Mesothelial cell of epicardium (in vitro differentiated cells): ENCODE data around the gene RAB8A. TPM values are rescaled to one million over a fixed set of nuclear protein-coding genes. Genes with fewer than 3 reads are reported as not detected.

Experiments
- DNase-seq, 2 experiments: peaks; one replicate each; pipeline ENCODE4 v3.0.0; 2021; ENCODE audit warnings: low spot score in 2 of 2; ENCODE audit not compliant: unreplicated experiment in 2 of 2
- H3K27ac Mint-ChIP-seq: 2 replicates; pipeline ENCODE4 v1.8.0; 2021; ENCODE audit warnings: mixed read lengths
- H3K27me3 Mint-ChIP-seq: 2 replicates; pipeline ENCODE4 v1.8.0; 2021; ENCODE audit warnings: low read depth, mixed read lengths
- H3K36me3 Mint-ChIP-seq: 2 replicates; pipeline ENCODE4 v1.8.0; 2021; ENCODE audit warnings: mixed read lengths
- H3K4me1 Mint-ChIP-seq: 2 replicates; pipeline ENCODE4 v1.8.0; 2021; ENCODE audit warnings: mixed read lengths
- H3K4me3 Mint-ChIP-seq: 2 replicates; pipeline ENCODE4 v1.8.0; 2021; ENCODE audit warnings: mild to moderate bottlenecking, moderate library complexity, mixed read lengths
- H3K9me3 Mint-ChIP-seq: 2 replicates; pipeline ENCODE4 v1.8.0; 2021; ENCODE audit warnings: mixed read lengths
- CTCF ChIP-seq: fragments of 200-600 bp; sonication (generic); IDR thresholded peaks from one replicate; pipeline ENCODE4 v1.5.0; 2021; ENCODE audit warnings: antibody characterized with exemption; ENCODE audit not compliant: unreplicated experiment
- total RNA-seq: library from RNA; stranded (reverse); gene quantifications from 3 replicates; pipeline ENCODE4 v1.2.1, GENCODE V29; 2021

Gene RAB8A
- total RNA-seq, 1 donor from 2014 or later, result 69.4 TPM

GRCh38 chr19:16139752-16140151, 28.1 kb downstream of the RAB8A start:
- no peak for TF ChIP-seq CTCF
- no peak overlapping the region for H3K4me3 Mint-ChIP-seq
- no peak overlapping the region for H3K27ac Mint-ChIP-seq

GRCh38 chr19:16141043-16141442, 29.4 kb downstream of the RAB8A start:
- no peaks in the 10 kb centered on the region for H3K4me1 Mint-ChIP-seq
- no peak for DNase-seq
- no peak for TF ChIP-seq CTCF
- no peak overlapping the region for H3K27ac Mint-ChIP-seq
- no peaks in the 10 kb centered on the region for H3K9me3 Mint-ChIP-seq
- H3K4me3 Mint-ChIP-seq, result no peak overlapping the region
- peaks cover 3% of the 10 kb centered on the region for H3K27me3 Mint-ChIP-seq
- H3K36me3 Mint-ChIP-seq, result no peaks in the 10 kb centered on the region

More at GRCh38 chr19:16139752-16140151, 28.1 kb downstream of the RAB8A start:
- Mint-ChIP-seq H3K4me1 (no peaks in the 10 kb centered on the region), H3K9me3 (peaks cover 3% of the 10 kb centered on the region), H3K36me3 (peaks cover 5% of the 10 kb centered on the region), H3K27me3 (peaks cover 3% of the 10 kb centered on the region)
- DNase-seq, result no peak

- no peaks in the 10 kb centered on the region for H3K9me3 Mint-ChIP-seq
- H3K4me1 Mint-ChIP-seq, result no peaks in the 10 kb centered on the region
- no peak for DNase-seq
- peaks cover 3% of the 10 kb centered on the region for H3K27me3 Mint-ChIP-seq
- H3K4me3 Mint-ChIP-seq, result no peak overlapping the region
- H3K27ac Mint-ChIP-seq, result no peak overlapping the region
- no peaks in the 10 kb centered on the region for H3K36me3 Mint-ChIP-seq
- no peak for TF ChIP-seq CTCF
Observed at GRCh38 chr19:16142032-16142580, 30.4 kb downstream of the RAB8A start.

- H3K4me1 Mint-ChIP-seq, result no peaks in the 10 kb centered on the region
- no peak within 1 kb of the TSS for H3K27ac Mint-ChIP-seq
- peaks cover 2% of the 10 kb centered on the region for H3K27me3 Mint-ChIP-seq
- no peaks in the 10 kb centered on the region for H3K9me3 Mint-ChIP-seq
- no peak for TF ChIP-seq CTCF
- H3K4me3 Mint-ChIP-seq, result no peak within 1 kb of the TSS
- no peaks in the 10 kb centered on the region for H3K36me3 Mint-ChIP-seq
- no peak for DNase-seq
Observed at GRCh38 chr19:16143399-16144215, 31.9 kb downstream of the RAB8A start, which contains the start of gene HSH2D. Gene HSH2D (plus strand): TSS chr19:16143685. CDS start chr19:16148751, 5,066 bp downstream.

- no peak for TF ChIP-seq CTCF
- Mint-ChIP-seq H3K36me3 (no peaks in the 10 kb centered on the region), H3K4me3 (no peak overlapping the region), H3K27me3 (no peaks in the 10 kb centered on the region), H3K27ac (no peak overlapping the region), H3K9me3 (no peaks in the 10 kb centered on the region), H3K4me1 (no peaks in the 10 kb centered on the region)
- DNase-seq, result no peak
Observed at GRCh38 chr19:16144216-16144581, 32.5 kb downstream of the RAB8A start.
